ENCODE results near the gene MORC1.
A peak's percentile ranks its signal among the peaks of the same experiment; 100 is the strongest.

DNA sequence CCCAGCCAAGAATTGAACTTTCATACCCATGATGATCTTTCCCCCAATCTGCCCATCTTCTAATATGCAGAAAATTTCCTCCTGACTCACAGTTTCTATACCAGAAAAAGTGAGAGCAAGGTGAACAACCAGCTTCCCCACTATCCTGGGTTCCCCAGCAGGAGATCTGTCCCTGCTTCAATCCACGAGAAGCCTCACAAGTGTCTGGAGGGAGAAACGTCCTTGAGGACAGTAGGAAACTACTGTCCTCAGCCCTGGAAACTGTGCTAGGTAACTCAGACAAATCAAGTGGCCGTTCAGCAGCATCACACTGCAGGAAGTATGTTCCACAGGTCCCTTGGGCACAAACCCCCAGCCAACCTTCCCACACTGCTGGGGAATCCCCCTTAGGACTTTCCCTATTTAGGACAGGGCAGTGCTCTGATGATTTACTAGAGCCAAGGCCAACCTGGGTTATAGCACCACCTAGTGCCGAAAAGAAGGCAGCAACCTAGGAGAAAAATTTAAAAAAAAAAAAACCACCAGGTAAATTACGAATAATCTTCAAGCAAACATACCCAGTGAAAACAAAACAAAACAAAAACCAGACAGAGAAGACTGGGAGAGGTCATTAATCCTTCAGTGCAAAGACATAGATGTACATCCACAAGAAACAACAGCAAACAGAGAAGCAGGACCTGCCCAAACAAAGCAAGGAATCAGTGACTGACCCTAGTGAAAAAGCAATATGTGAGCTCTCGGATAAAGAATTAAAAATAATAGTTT, 36.0 kb downstream of the MORC1 start:
- TF ChIP-seq, protein P1, sequence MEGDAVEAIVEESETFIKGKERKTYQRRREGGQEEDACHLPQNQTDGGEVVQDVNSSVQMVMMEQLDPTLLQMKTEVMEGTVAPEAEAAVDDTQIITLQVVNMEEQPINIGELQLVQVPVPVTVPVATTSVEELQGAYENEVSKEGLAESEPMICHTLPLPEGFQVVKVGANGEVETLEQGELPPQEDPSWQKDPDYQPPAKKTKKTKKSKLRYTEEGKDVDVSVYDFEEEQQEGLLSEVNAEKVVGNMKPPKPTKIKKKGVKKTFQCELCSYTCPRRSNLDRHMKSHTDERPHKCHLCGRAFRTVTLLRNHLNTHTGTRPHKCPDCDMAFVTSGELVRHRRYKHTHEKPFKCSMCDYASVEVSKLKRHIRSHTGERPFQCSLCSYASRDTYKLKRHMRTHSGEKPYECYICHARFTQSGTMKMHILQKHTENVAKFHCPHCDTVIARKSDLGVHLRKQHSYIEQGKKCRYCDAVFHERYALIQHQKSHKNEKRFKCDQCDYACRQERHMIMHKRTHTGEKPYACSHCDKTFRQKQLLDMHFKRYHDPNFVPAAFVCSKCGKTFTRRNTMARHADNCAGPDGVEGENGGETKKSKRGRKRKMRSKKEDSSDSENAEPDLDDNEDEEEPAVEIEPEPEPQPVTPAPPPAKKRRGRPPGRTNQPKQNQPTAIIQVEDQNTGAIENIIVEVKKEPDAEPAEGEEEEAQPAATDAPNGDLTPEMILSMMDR (IDR thresholded peaks at IDR 0.05; ENCODE audit: poor library complexity, severe bottlenecking), result peak; percentile 49
- TF ChIP-seq EZH2 (IDR thresholded peaks at IDR 0.05; ENCODE audit: borderline replicate concordance, insufficient read depth, low read length, poor library complexity, severe bottlenecking), result no peak
- no peak for TF ChIP-seq POLR2AphosphoS5 (IDR thresholded peaks at IDR 0.05)
- no peak for TF ChIP-seq EP300 (conservative IDR thresholded peaks at IDR 0.05; ENCODE audit: poor library complexity, severe bottlenecking)
- TF ChIP-seq RAD21 (conservative IDR thresholded peaks at IDR 0.05), result peak; percentile 46
- peak; percentile 27 for TF ChIP-seq SMC3 (conservative IDR thresholded peaks at IDR 0.05; ENCODE audit: poor library complexity)
- TF ChIP-seq, protein P2, sequence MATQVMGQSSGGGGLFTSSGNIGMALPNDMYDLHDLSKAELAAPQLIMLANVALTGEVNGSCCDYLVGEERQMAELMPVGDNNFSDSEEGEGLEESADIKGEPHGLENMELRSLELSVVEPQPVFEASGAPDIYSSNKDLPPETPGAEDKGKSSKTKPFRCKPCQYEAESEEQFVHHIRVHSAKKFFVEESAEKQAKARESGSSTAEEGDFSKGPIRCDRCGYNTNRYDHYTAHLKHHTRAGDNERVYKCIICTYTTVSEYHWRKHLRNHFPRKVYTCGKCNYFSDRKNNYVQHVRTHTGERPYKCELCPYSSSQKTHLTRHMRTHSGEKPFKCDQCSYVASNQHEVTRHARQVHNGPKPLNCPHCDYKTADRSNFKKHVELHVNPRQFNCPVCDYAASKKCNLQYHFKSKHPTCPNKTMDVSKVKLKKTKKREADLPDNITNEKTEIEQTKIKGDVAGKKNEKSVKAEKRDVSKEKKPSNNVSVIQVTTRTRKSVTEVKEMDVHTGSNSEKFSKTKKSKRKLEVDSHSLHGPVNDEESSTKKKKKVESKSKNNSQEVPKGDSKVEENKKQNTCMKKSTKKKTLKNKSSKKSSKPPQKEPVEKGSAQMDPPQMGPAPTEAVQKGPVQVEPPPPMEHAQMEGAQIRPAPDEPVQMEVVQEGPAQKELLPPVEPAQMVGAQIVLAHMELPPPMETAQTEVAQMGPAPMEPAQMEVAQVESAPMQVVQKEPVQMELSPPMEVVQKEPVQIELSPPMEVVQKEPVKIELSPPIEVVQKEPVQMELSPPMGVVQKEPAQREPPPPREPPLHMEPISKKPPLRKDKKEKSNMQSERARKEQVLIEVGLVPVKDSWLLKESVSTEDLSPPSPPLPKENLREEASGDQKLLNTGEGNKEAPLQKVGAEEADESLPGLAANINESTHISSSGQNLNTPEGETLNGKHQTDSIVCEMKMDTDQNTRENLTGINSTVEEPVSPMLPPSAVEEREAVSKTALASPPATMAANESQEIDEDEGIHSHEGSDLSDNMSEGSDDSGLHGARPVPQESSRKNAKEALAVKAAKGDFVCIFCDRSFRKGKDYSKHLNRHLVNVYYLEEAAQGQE (IDR thresholded peaks at IDR 0.05; ENCODE audit: borderline replicate concordance), result no peak
